Measurements from ENCODE around the gene CCND1. TPM values are rescaled to one million over a fixed set of nuclear protein-coding genes. Genes with fewer than 3 reads are reported as not detected.

CCND1 gene
- 867 and 1,962 TPM in 2 replicates for total RNA-seq

DNA sequence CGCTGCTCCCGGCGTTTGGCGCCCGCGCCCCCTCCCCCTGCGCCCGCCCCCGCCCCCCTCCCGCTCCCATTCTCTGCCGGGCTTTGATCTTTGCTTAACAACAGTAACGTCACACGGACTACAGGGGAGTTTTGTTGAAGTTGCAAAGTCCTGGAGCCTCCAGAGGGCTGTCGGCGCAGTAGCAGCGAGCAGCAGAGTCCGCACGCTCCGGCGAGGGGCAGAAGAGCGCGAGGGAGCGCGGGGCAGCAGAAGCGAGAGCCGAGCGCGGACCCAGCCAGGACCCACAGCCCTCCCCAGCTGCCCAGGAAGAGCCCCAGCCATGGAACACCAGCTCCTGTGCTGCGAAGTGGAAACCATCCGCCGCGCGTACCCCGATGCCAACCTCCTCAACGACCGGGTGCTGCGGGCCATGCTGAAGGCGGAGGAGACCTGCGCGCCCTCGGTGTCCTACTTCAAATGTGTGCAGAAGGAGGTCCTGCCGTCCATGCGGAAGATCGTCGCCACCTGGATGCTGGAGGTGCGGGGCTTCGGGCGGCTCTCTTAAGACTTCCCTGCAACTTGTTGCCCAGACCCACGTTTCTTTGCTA, at the start of gene CCND1:
Gene CCND1, plus strand, starts transcription at position 162 of the 587 bp plus-strand sequence. Its CDS starts 158 bp downstream, at position 320.

DNA sequence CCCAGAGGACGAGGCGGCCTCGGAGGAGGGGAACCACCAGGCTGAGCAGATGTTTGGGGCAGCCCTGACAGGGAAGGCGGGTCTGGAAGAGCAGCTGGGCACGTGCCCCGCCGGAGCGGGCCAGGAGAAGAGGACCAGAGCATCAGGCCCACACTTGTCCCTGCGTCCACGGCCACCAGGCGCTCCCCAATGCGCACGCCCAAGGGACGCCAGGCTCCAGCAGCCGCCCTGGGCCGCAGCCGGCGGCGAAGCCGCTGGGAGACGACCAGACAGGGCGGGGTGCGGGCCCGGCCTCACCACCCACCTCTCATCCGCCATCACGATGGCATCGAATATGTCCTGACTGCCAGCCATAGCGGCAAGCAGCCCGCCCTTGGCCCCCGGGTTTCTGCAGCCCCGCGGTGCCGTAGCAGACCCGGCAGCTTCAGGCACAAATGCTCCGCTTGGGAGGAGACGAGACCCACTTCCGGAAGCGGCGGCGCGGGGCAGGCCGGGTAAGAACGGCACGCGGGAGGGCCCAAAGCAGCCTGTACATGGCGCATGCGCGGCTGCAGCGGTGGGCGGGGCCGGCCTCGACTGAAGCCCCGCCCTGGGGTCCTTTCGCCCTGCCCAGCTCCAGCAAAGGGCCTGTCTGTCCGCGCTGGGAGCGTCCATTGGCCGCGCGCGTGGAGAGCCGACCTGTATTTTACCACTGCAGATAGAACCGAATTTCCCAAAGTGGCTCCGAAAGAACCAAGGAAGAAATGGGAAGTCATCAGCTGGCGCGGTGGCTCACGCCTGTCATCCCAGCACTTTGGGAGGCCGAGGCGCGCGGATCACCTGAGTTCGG, 34.1 kb downstream of the CCND1 start, which contains the start of gene LTO1:
Gene LTO1, minus strand, starts transcription at position 468 of the 829 bp plus-strand sequence. Its CDS starts 114 bp downstream, at position 354.

Other genes starting within 250 kb of the CCND1 start
- not detected in 2 replicates for gene LINC01488, start 159.5 kb upstream of the CCND1 start, total RNA-seq
- gene LTO1, start 34.2 kb downstream of the CCND1 start, total RNA-seq: 26.1 and 30.5 TPM in 2 replicates
- not detected in 2 replicates for gene FGF19, start 62.9 kb downstream of the CCND1 start, total RNA-seq
- gene FGF4, start 134.2 kb downstream of the CCND1 start, total RNA-seq: not detected in 2 replicates
- gene FGF3, start 178.3 kb downstream of the CCND1 start, total RNA-seq: not detected in 2 replicates

Measured in smooth muscle cell of the umbilical artery (primary cell).